GM19351 (cell line): ENCODE results near the gene NLRP6.
"Not testable (repeated sequence)": the region's sequence is repeated elsewhere in the genome, so short reads cannot be mapped to it uniquely, and the experiment has no call there.

ENCODE experiments used
- ATAC-seq: cut with Tn5 transposase; IDR thresholded peaks from one replicate; pipeline ENCODE4 v1.9.1; 2021; ENCODE audit warnings: mild to moderate bottlenecking, moderate library complexity; ENCODE audit not compliant: unreplicated experiment

The NLRP6 gene

GRCh38 chr11:319121-319887 is 41.1 kb downstream of the NLRP6 start:
- ATAC-seq, result peak; percentile 20

GRCh38 chr11:319888-320273 is 41.7 kb downstream of the NLRP6 start:
- not testable (repeated sequence) for ATAC-seq

DNA sequence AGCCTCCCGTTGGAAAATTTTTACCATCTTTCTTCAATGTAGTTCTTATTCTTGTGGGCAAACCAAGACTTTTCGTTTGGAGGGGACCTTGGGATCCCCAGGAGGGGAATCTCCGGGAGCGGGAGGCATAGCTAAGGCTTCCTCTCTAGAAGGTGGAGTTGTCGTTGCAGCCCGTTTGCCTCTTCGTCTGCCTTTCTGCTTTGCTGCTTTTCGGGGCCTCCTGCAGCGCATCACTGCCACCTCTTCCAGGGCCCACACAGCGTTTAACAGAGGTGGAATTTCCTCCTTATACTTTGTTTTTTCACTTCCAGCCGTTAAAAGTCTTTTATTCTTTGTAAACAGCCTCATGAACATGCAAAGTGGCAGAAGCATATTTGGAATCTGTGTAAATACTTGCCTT is 45.9 kb downstream of the NLRP6 start:
- no peak for ATAC-seq

GRCh38 chr11:324593-325517 is 46.6 kb downstream of the NLRP6 start:
- not testable (repeated sequence) for ATAC-seq

- no peak for ATAC-seq
These were observed 47.8 kb downstream of the NLRP6 start for GRCh38 chr11:325796-326591.

DNA sequence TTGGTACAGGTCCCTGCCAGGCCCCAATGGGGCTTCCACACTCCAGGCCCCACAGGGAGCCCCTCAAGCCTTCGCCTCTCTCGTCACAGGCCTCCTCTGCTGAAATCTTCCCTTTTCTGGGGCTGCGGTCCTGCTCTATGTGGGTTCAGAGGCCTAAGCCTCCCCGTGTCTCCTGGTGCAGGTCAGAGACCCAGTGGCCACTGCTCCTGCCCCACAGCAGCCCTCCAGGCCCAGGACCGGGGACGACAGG is 48.3 kb downstream of the NLRP6 start:
- ATAC-seq, result no peak

- ATAC-seq, result peak; percentile 79
These were observed 48.8 kb downstream of the NLRP6 start for GRCh38 chr11:326842-327580.

- no peak for ATAC-seq
These were observed 49.3 kb downstream of the NLRP6 start for GRCh38 chr11:327581-327923.

GRCh38 chr11:328012-328411 is 49.8 kb downstream of the NLRP6 start:
- ATAC-seq, result no peak

GRCh38 chr11:328516-329100 is 50.4 kb downstream of the NLRP6 start:
- ATAC-seq, result not testable (repeated sequence)

DNA sequence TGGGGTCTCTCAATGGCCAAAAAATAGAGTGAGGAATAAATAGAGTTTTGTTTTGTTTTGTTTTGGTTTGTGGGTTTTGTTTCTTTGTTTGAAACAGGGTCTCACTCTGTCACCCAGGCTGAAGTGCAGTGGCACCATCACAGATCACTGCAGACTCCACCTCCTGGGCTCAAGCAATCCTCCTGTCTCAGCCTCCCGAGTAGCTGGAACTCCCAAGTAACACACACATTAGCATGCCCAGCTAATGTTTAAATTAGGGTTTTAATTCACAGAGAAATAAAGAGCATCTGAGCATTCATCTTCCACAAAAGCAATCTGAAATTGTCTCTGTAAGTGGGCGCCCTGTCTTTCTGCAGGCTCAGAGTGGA is 51.7 kb downstream of the NLRP6 start:
- no peak for ATAC-seq

GRCh38 chr11:330307-330693 is 52.1 kb downstream of the NLRP6 start:
- ATAC-seq, result no peak

DNA sequence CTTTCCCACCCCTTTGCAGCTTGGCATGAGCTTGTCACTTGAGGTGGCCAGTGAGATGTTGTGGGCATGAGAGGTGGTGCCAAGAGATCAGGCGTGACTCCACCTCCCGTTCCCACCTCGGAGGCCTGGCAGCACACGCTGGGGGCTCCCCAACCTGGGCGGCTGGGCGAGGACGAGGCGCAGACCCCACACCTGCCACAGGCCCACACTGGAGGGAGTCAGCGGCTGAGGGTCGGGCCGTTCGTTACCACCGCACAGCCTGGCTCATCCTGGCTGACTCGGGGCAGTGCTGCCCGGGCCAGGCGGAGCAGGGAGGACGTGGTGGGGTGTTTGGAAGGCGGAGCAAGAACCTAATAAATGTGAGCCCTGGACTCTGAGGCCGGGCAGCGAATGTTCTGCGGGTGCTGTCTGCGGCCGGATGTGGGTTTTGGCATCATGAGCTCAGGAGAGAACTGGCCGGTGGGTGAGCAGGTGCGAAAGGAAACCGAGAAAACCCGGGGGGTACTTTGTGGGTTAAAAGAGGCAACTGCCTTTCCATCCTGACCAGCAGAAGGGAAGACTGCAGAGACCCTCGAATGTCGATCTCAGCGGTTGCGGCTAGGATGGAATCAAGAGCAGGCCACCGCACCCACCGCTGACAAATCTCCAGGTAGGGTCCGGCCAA is 52.6 kb downstream of the NLRP6 start:
- ATAC-seq, result no peak

DNA sequence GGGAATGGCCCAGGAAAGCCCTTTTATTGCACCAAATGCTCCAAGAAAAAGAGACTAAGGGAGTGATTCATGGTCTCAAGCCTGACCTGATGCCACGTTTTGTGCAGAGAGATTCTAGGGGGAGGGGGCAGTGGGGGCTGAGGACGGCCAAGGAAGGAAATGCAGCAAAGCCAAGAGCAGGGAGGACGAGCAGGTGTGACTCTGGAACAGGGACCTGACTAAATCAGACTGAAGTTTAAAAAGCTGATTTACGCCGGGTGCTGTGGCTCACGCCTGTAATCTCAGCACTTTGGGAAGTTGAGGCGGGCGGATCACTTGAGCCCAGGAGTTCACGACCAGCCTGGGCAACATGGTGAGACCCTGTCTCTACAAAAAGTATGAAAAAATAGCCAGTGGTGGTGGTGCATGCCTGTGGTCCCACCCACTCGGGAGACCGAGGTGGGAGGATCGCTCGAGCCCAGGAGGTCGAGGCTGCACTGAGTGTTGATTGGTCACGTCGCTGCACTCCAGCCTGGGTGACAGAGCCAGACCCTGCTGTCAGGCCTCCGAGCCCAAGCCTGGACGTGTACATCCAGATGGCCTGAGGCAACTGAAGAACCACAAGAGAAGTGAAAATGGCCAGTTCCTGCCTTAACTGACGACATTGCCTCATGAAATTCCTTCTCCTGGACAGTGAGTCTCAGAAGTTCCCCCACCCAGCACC is 53.3 kb downstream of the NLRP6 start:
- no peak for ATAC-seq

DNA sequence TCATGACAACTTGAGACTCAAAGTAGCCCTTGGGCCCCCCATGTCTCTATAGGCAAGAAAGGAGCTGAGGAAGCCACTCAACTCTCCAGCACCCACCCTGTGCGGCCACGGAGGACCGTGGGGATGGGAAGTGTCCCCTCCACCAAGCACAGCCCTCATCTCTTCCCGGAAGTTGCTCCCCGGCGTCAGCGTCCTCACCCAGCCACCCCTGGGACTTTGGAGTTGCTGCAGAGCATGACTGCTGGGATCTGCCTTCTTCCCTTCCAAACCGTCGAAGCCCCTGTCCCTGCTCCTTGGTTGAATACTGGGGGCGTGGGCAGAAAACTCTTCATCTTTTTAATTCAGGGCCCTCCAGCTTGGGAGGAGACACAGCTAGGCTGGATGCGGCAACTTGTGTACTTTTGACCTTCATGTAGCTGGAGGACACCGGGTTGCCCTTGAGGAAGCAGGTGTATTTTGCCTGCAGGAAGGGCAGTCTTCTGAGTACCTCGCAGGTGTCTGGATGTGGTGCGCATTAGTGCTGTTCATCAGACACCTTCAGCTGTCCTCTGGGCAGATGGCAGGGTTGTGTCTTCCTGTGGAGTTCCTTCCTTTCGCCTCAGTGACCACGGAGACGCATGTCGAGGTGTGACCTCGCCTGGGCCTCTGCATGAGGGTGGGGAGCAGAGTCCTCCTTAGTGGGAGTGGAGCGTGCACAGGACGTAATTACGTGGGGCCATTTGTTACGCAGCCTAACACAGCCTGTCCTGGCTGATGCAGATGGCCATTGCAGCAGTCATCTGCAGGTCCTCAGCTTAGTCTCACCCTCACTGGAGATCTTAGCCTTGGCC is 54.7 kb downstream of the NLRP6 start:
- ATAC-seq, result no peak

- ATAC-seq, result not testable (repeated sequence)
These were observed 55.5 kb downstream of the NLRP6 start for GRCh38 chr11:333616-334263.

DNA sequence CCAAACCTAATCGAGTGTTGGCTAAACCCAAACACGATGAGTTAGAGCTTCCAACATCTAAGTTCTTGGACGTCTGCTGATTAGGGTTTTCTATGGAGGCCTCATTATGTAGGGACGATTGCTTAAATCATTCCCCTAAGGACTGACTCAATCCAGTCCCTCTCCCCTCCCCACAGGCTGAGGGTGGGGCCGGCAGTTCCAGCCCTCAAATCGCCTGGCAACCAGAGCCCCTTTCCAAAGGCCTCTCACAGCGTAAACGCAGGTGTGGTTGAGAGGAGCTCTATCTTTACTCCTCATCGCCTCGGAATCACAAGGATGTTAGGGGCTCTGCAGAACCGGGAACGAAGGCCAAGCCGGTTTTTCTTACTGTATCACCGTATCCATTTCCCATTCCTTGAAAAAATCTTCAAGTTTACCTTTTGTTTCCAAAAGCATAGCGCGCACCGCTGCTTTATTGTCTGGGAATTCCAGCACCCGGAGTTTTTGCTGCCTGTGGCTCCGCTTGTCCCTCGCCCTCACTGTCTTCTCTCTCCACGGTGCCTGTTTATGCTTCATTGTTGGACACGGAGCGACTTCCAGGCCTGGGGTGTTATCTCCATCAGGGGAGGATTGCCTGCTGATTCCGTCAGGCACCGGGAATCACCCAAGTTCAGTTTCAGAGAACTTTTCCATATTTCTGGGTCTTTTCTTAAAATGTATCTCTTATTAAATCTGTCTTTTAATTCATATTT is 56.2 kb downstream of the NLRP6 start:
- no peak for ATAC-seq
